22Rv1 (cell line): ENCODE results near the gene CNTNAP2.

Source experiments
- CTCF ChIP-seq: fragments of 450-650 bp; IDR thresholded peaks from 2 replicates; pipeline ENCODE4 v1.5.1; 2017; ENCODE audit warnings: mild to moderate bottlenecking
- ZFX ChIP-seq: fragments of 450-650 bp; IDR thresholded peaks from 2 replicates; pipeline ENCODE4 v1.6.1; 2017; ENCODE audit warnings: antibody characterized with exemption, borderline replicate concordance

- no peak for TF ChIP-seq CTCF
- TF ChIP-seq ZFX, result no peak
Measured at GRCh38 chr7:148306759-148307158, 2190.2 kb downstream of the CNTNAP2 start.
